Fibroblast of pulmonary artery (primary cell): ENCODE results near the gene TADA2A.

Source experiments
- DNase-seq: peaks from one replicate; pipeline ENCODE4 v3.0.0-alpha.2; 2010; ENCODE audit warnings: low read depth
- H3K4me3 ChIP-seq: replicated peaks from 2 replicates; pipeline ENCODE4 v1.5.1; 2011; ENCODE audit warnings: low read depth, mild to moderate bottlenecking, control low read depth, low read length, moderate library complexity
- TF ChIP-seq, protein P1 (sequence below): IDR thresholded peaks from 2 replicates; pipeline ENCODE4 v1.5.1; 2011; ENCODE audit warnings: mild to moderate bottlenecking, control low read depth, low read length, inconsistent platforms; ENCODE audit errors: missing control alignments

TADA2A gene

DNA sequence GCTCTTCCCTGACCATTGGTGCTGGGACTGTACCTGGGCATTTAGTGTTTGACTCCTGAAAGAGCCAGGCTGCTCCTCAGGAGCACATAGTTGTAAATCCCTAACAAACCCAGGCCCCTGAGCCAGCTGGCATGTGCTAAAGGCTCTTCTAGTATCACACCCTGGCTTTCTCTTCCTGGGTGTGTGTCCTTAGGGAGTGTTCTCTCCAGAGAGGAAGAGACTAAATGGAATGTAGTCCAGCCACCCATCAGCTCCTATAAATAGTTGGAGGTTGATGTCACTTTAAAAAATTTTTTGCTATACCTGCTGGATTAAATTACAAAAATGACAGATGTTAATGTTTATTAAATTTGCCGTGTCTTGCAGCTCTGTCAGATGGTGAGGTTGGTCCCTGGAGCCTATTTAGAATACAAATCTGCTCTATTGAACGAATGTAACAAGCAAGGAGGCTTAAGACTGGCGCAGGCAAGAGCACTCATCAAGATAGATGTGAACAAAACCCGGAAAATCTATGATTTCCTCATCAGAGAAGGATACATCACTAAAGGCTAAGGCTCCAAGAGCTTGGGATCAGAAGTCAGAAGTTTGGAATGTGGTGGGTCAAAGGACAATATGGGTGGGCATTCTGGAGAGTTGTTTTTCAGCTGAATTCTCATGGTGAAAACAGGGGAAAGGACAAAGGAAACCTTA is 69.9 kb downstream of the TADA2A start:
- DNase-seq, result peak; percentile 82
- TF ChIP-seq, protein P1, sequence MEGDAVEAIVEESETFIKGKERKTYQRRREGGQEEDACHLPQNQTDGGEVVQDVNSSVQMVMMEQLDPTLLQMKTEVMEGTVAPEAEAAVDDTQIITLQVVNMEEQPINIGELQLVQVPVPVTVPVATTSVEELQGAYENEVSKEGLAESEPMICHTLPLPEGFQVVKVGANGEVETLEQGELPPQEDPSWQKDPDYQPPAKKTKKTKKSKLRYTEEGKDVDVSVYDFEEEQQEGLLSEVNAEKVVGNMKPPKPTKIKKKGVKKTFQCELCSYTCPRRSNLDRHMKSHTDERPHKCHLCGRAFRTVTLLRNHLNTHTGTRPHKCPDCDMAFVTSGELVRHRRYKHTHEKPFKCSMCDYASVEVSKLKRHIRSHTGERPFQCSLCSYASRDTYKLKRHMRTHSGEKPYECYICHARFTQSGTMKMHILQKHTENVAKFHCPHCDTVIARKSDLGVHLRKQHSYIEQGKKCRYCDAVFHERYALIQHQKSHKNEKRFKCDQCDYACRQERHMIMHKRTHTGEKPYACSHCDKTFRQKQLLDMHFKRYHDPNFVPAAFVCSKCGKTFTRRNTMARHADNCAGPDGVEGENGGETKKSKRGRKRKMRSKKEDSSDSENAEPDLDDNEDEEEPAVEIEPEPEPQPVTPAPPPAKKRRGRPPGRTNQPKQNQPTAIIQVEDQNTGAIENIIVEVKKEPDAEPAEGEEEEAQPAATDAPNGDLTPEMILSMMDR, result no peak
- H3K4me3 ChIP-seq, result no peak overlapping the region

DNA sequence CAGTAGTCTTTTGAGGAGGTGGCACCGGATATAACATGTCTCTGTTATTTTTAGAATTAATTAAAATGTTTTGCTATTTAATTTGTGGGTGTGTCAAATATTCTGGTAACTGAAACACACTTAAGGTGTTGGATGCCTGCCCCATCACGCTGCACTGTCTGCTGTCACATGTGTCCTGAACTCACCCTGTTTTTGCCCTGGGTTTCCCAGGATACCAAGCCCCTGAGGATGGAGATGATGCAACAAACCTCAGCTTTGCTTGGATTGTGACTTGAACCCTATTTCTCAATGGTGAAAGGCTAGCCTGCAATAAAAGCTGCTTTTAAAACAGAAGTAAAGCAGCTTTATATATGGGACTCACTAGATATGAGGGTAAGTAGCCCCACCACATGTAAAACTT is 71.5 kb downstream of the TADA2A start:
- TF ChIP-seq, protein P1, result no peak
- DNase-seq, result peak; percentile 71

DNA sequence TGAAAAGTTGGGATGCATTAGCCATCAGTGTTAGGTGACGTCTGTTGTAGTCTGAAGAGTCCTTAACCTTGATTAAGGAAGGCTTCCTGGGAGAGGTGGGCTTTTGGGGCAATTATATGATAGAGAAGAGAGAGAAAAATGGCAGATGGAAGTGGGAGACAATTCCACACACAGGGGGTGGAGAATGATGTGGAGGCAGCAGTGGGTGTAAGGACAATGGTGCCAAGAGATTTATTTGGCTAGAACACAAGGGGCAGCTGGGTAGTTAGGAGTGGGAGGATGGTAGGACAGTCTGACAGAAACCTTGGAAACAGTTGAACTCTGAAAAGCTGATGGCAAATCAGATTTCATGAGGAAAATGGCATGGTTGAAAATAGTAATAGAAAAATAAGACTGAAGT is 72.3 kb downstream of the TADA2A start:
- no peak for DNase-seq
- TF ChIP-seq, protein P1, result no peak
- H3K4me3 ChIP-seq, result no peak overlapping the region

More for the DNA sequence above, 71.5 kb downstream of the TADA2A start:
- H3K4me3 ChIP-seq, result no peak overlapping the region

DNA sequence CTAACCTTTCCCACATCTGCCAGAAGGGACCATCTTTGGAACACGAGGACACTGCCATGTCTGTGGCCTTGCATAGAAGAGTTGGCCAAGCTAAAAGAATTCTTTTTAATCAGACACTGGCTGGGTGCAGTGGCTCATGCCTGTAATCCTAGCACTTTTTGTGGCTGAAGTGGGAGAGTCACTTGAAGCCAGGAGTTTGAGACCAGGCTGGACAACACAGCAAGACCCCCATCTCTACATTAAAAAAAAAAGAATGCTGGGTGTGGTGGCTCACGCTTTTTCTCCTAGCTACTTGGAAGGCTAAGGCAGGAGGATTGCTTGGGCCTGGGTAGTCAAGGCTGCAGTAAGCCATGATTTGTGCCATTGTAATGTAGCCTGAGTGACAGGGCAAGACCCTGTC is 73.7 kb downstream of the TADA2A start:
- TF ChIP-seq, protein P1, result no peak
- no peak overlapping the region for H3K4me3 ChIP-seq
- no peak for DNase-seq

DNA sequence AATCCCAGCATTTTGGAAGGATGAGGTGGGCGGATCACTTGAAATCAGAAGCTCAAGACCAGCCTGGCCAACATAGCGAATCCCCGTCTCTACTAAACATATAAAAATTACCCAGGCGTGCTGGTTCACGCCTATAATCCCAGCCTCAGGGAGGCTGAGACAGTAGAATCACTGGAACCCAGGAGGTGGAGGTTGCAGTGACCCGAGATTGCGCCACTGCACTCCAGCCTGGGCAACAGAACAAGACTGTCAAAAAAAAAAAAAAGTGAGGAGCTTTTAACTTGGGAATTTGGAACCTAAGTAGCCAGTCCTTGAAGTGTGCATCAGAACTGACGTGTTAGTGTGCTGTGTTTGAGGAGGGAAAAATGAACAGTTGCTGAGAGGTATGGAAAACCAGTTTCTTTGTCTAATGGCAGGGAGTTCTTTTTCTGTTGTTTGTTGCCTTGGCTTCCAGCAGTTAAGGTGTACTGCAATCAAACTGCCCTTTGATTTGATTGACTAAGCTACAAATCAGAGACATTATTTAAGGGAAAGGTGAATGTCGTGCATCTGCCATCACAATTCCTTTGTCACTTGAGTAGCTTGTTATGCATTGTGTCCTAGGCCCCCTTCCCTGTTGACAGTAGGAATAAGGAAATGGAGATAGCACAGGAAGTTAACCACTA is 74.4 kb downstream of the TADA2A start:
- DNase-seq, result no peak
- TF ChIP-seq, protein P1, result no peak
- H3K4me3 ChIP-seq, result no peak overlapping the region

DNA sequence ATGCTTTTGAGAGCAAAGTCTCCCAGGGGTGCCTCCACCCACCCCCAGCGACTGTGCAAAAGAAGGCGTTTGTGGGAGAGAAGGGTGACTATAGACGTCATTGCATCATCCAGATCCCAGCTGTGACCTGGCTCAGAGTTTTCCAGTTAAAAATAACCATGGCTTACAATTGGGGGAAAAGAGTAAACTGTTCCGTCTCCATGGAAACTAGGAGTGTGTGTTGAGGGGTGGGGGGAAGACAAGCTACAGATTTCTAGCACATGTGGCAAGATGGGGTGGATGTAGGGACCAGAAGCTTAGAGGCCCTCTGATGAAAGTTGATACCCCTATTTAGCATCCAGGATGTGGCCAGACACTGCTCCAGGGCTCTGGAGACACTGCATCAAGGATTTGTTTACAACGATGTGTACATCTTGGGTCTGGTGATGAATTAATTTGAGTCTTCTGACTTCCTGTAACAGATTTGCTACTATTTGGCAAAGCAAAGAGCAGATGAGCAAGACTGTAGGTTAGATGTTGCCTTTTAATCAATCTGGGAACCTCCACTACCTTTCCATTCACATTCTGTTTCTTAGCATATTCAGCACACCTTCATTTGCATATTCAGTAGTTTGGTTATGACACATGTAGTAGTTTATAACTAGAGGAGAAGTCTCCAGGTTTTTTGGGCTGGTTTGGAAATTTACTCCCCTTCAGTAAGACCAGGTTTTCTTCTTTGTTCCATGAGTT is 76.8 kb downstream of the TADA2A start:
- H3K4me3 ChIP-seq, result no peak overlapping the region
- TF ChIP-seq, protein P1, result no peak
- peak; percentile 89 for DNase-seq
